Cardiac fibroblast (primary cell): ENCODE measurements around the gene RNF222.
"Not testable (repeated sequence)": the region's sequence is repeated elsewhere in the genome, so short reads cannot be mapped to it uniquely, and the experiment has no call there.

Source experiments
- DNase-seq, 2 donors: peaks; one replicate each; pipeline versions ENCODE4 v3.0.0 to v3.0.0-alpha.2; 2010; ENCODE audit warnings: low read depth in 2 of 2
- H3K4me3 ChIP-seq, 2 donors: replicated peaks in 1 of 2; 1 replicate in 1 of 2; 2 replicates in 1 of 2; pipeline ENCODE4 v1.5.1; 2011; ENCODE audit warnings: low read depth in 2 of 2, low read length in 2 of 2, mild to moderate bottlenecking in 2 of 2, moderate library complexity in 1 of 2
- CTCF ChIP-seq: IDR thresholded peaks from one replicate; pipeline ENCODE4 v1.5.1; 2011; ENCODE audit warnings: low read depth, mild to moderate bottlenecking, low read length, inconsistent platforms

Gene RNF222

GRCh38 chr17:8354236-8354635, 43.4 kb downstream of the RNF222 start:
- TF ChIP-seq CTCF, result no peak
- H3K4me3 ChIP-seq, result no peak overlapping the region
- DNase-seq, result no peak

GRCh38 chr17:8353736-8354135, 43.9 kb downstream of the RNF222 start:
- no peak for DNase-seq
- H3K4me3 ChIP-seq, result no peak overlapping the region
- no peak for TF ChIP-seq CTCF

GRCh38 chr17:8350339-8350738, 47.3 kb downstream of the RNF222 start:
- H3K4me3 ChIP-seq, result no peak overlapping the region
- TF ChIP-seq CTCF, result no peak
- DNase-seq, result no peak

GRCh38 chr17:8347001-8347400, 50.6 kb downstream of the RNF222 start:
- not testable (repeated sequence) for H3K4me3 ChIP-seq, DNase-seq

GRCh38 chr17:8345951-8346665, 51.5 kb downstream of the RNF222 start:
- no peak for TF ChIP-seq CTCF
- no peak overlapping the region for H3K4me3 ChIP-seq
- DNase-seq, result no peak

GRCh38 chr17:8345052-8345690, 52.5 kb downstream of the RNF222 start:
- no peak overlapping the region for H3K4me3 ChIP-seq
- no peak for DNase-seq
- TF ChIP-seq CTCF, result no peak

- DNase-seq, result no peak
- no peak overlapping the region for H3K4me3 ChIP-seq
- no peak for TF ChIP-seq CTCF
These were observed 56.2 kb downstream of the RNF222 start for GRCh38 chr17:8341456-8341855.
